GM12878 (cell line): Measurements from ENCODE around the gene UBE2F. TPM values are rescaled to one million over a fixed set of nuclear protein-coding genes. Genes with fewer than 3 reads are reported as not detected.

Experiments used
- ATAC-seq: fragments of 200-7000 bp; cut with Tn5 transposase; 3 replicates; pipeline ENCODE4 v1.9.1; 2020; ENCODE audit warnings: mild to moderate bottlenecking, moderate library complexity
- BruUV-seq: library from RNA; stranded (reverse); fragments of 400-500 nt; replicated peaks from 2 replicates; lab custom pipeline; 2021; lab: Mats Ljungman, UMichigan
- CTCF ChIA-PET: fragments of 300-600 bp; sonication (Branson Sonifier 250); formaldehyde crosslinking; extraction: SDS; loops from one replicate; lab custom pipeline; 2021; ENCODE audit warnings: inconsistent platforms; lab: Yijun Ruan, JAX
- POLR2A ChIA-PET: fragments of 350-600 bp; formaldehyde crosslinking; extraction: SDS; loops from one replicate; lab custom pipeline; 2021; ENCODE audit warnings: inconsistent platforms; lab: Charles Lee
- RAD21 ChIA-PET: fragments of 300-600 bp; sonication (Branson Sonifier 250); formaldehyde crosslinking; loops from one replicate; lab custom pipeline; 2023; ENCODE audit warnings: antibody characterized with exemption; ENCODE audit not compliant: unreplicated experiment; lab: Charles Lee
- SMC1A ChIA-PET: fragments of 300-600 bp; sonication (Branson Sonifier 250); formaldehyde crosslinking; loops from one replicate; lab custom pipeline; 2023; ENCODE audit not compliant: unreplicated experiment, uncharacterized antibody; lab: Charles Lee
- DNase-seq: peaks from one replicate; pipeline ENCODE4 v3.0.0-alpha.2; 2011; ENCODE audit warnings: low read depth, low spot score
- FAIRE-seq: peaks from 3 replicates; lab custom pipeline; 2011; peaks lifted over from hg19 to GRCh38; lab: Jason Lieb, UNC
- H2AFZ ChIP-seq: 2 replicates; pipeline ENCODE4 v1.6.0; 2011; ENCODE audit warnings: low read depth, low read length, control low read depth; ENCODE audit not compliant: control insufficient read depth
- H3K27ac ChIP-seq: 2 replicates; pipeline ENCODE4 v1.5.1; 2011; ENCODE audit warnings: control low read depth; ENCODE audit not compliant: control insufficient read depth, insufficient read depth
- H3K27me3 ChIP-seq, 2 experiments: replicated peaks in 1 of 2; 2 replicates each; pipeline versions ENCODE4 v1.6.0 to v1.6.1; 2011; ENCODE audit warnings: low read length in 1 of 2; ENCODE audit not compliant: control insufficient read depth in 2 of 2, insufficient read depth in 2 of 2
- H3K36me3 ChIP-seq, 2 experiments: 2 replicates each; pipeline ENCODE4 v1.5.1; 2011; ENCODE audit warnings: low read length in 1 of 2; ENCODE audit not compliant: control insufficient read depth in 2 of 2, insufficient read depth in 2 of 2
- H3K4me1 ChIP-seq: 2 replicates; pipeline ENCODE4 v1.6.1; 2011; ENCODE audit warnings: mild to moderate bottlenecking, low read length, moderate library complexity, mixed read lengths; ENCODE audit not compliant: control insufficient read depth, insufficient read depth
- H3K4me2 ChIP-seq: 2 replicates; pipeline ENCODE4 v1.6.0; 2011; ENCODE audit warnings: control low read depth; ENCODE audit not compliant: control insufficient read depth, insufficient read depth
- H3K4me3 ChIP-seq: fragments of 200-600 bp; sonication (generic); 2 replicates; pipeline ENCODE4 v1.5.1; 2016
- H3K79me2 ChIP-seq: 2 replicates; pipeline ENCODE4 v1.6.0; 2011; ENCODE audit warnings: low read length; ENCODE audit not compliant: control insufficient read depth, insufficient read depth
- H3K9ac ChIP-seq: 2 replicates; pipeline ENCODE4 v1.8.0; 2011; ENCODE audit warnings: low read length, control low read depth, mixed read lengths; ENCODE audit not compliant: control insufficient read depth, insufficient read depth
- H3K9me3 ChIP-seq: replicated peaks from 3 replicates; pipeline ENCODE4 v1.5.1; 2011; ENCODE audit warnings: mild to moderate bottlenecking, low read length; ENCODE audit not compliant: control insufficient read depth, insufficient read depth
- H4K20me1 ChIP-seq: 2 replicates; pipeline ENCODE4 v1.6.0; 2011; ENCODE audit not compliant: control insufficient read depth, insufficient read depth
- BCL11A ChIP-seq: IDR thresholded peaks from 2 replicates; pipeline ENCODE4 v1.6.1; 2011; ENCODE audit warnings: low read depth, low read length
- CHD4 ChIP-seq: fragments of 200-600 bp; sonication (generic); IDR thresholded peaks from 2 replicates; pipeline ENCODE4 v1.6.1; 2016; ENCODE audit warnings: mild to moderate bottlenecking
- GATAD2B ChIP-seq: fragments of 450-650 bp; conservative IDR thresholded peaks from 2 replicates; pipeline ENCODE4 v1.6.1; 2017; ENCODE audit warnings: low read depth, mild to moderate bottlenecking, moderate library complexity
- HDAC2 ChIP-seq: fragments of 200-600 bp; sonication (generic); IDR thresholded peaks from 2 replicates; pipeline ENCODE4 v1.6.1; 2017
- HDGF ChIP-seq: fragments of 450-650 bp; IDR thresholded peaks from 2 replicates; pipeline ENCODE4 v1.6.1; 2016; ENCODE audit warnings: antibody characterized with exemption
- IKZF1 ChIP-seq: fragments of 450-650 bp; conservative IDR thresholded peaks from 2 replicates; pipeline ENCODE4 v1.6.1; 2017; ENCODE audit warnings: antibody characterized with exemption, mild to moderate bottlenecking
- IKZF2 ChIP-seq, 2 experiments: fragments of 450-650 bp; IDR thresholded peaks; 2 replicates each; pipeline ENCODE4 v1.6.1; 2017; ENCODE audit warnings: mild to moderate bottlenecking in 2 of 2, moderate library complexity in 2 of 2
- NBN ChIP-seq: fragments of 450-650 bp; IDR thresholded peaks from 2 replicates; pipeline ENCODE4 v1.6.1; 2016
- SMARCA5 ChIP-seq: fragments of 450-650 bp; IDR thresholded peaks from 2 replicates; pipeline ENCODE4 v1.6.1; 2017; ENCODE audit warnings: mild to moderate bottlenecking
- SUPT20H ChIP-seq: IDR thresholded peaks from 2 replicates; pipeline ENCODE4 v1.6.1; 2011; ENCODE audit warnings: low read depth, mild to moderate bottlenecking, low read length, moderate library complexity, borderline replicate concordance; ENCODE audit not compliant: control insufficient read depth
- SUZ12 ChIP-seq: fragments of 200-600 bp; sonication (generic); IDR thresholded peaks from one replicate; pipeline ENCODE4 v1.6.1; 2018; ENCODE audit warnings: antibody characterized with exemption, mild to moderate bottlenecking; ENCODE audit not compliant: unreplicated experiment
- ZNF274 ChIP-seq: IDR thresholded peaks from one replicate; pipeline ENCODE4 v1.8.0; 2011; ENCODE audit not compliant: insufficient read length, insufficient read depth
- WGBS: methylation state at CpG from one replicate; pipeline ENCODE4 v1.1.6; 2016; ENCODE audit warnings: low lambda C conversion rate; ENCODE audit not compliant: insufficient replicate concordance, insufficient coverage; ENCODE audit errors: missing lambda C conversion rate; 5-methylcytosine and 5-hydroxymethylcytosine counted together
- in situ Hi-C: fragments of 300-500 bp; cut with MboI; formaldehyde crosslinking; loops from 9 replicates; pipeline ENCODE4 v1.14.3; 2018; ENCODE audit warnings: mixed read lengths
- intact Hi-C: fragments of 100-400 bp; cut with micrococcal nuclease; formaldehyde crosslinking; loops from one replicate; pipeline ENCODE4 v1.14.2; 2022; ENCODE audit not compliant: unreplicated experiment
- polyA plus RNA-seq, 11 experiments: library from polyadenylated mRNA; depleted of rRNA in 4 of 11; unstranded in 6 of 11; stranded (reverse) in 5 of 11; fragments of >200 nt; fragmentation: Nextera tagmentation in 4 of 11; fragmentation: Illumina TruSeq in 1 of 11; extraction: Ambion mirVana in 4 of 11; extraction: Trizol in 1 of 11; gene quantifications; 1 replicate in 1 of 11; 2 replicates in 10 of 11; pipeline versions ENCODE4 v1.2.1 to v1.2.3, GENCODE V29; 2011 to 2016; ENCODE audit warnings: inconsistent platforms in 2 of 11, missing spikeins in 2 of 11, low read depth in 1 of 11
- total RNA-seq, 4 experiments: library from RNA; depleted of rRNA in 3 of 4; stranded (reverse); fragments of >200 nt in 3 of 4; fragmentation: Illumina TruSeq in 1 of 4; extraction: Trizol in 1 of 4; gene quantifications; 2 replicates each; pipeline versions ENCODE4 v1.2.1 to v1.2.3, GENCODE V29; 2013 to 2021
- TF ChIP-seq, protein P1 (sequence below): fragments of 450-650 bp; conservative IDR thresholded peaks from 2 replicates; pipeline ENCODE4 v1.6.1; 2017; ENCODE audit warnings: mild to moderate bottlenecking, moderate library complexity

UBE2F gene
- total and polyA plus RNA-seq, 10 of the 15 experiments (the other 5 are each of a cell fraction or from before 2014, with no cell fraction given), result 12.3 to 64.4 (median 31.5) TPM

DNA sequence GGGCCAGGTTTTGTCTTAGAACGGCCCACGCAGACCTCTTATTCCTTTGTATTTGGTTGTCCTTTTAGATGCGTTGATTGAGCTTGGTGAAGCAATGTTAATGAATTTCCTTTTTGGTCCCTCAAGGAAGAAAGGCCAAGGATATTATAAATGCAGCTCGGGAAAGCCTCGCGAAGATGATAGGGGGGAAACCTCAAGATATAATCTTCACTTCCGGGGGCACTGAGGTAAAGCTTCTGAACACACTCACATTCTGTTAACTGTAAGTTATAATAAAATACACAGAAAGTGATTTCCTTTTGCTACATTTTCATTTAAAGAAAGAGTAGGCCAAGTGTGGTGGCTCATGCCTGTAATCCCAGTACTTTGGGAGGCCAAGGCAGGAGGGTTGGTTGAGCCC is 101.1 kb downstream of the UBE2F start:
- Histone ChIP-seq H3K4me3 (no peak overlapping the region), H3K9me3 (peaks cover 3% of the 10 kb centered on the region; the same call in 2 of the 3 replicates), H3K4me1 (peaks cover 10% of the 10 kb centered on the region), H2AFZ (no peak overlapping the region), H3K36me3 (peaks cover 9 to 25% of the 10 kb centered on the region in 2 experiments; a peak in 3 of 4 replicates), H4K20me1 (no peaks in the 10 kb centered on the region), H3K79me2 (peaks cover 7% of the 10 kb centered on the region), H3K4me2 (no peak overlapping the region), H3K9ac (no peak overlapping the region), H3K27me3 (no peaks in the 10 kb centered on the region), H3K27ac (no peak overlapping the region)
- POLR2A ChIA-PET, result interaction anchor here (1.6 kb wide), 1 partner anchor 10 kb away, joined by 6 read pairs; no protein-coding TSS in a partner anchor
- no TSS peak for BruUV-seq
- CTCF ChIA-PET, result interaction anchor here (0.6 to 1.2 kb wide), 2 partner anchors 17 to 99 kb away, joined by 3 to 5 read pairs; no protein-coding TSS in a partner anchor
- DNase-seq (no peak), FAIRE-seq (no peak), ATAC-seq (no peak)
- no peak for TF ChIP-seq HDGF
- TF ChIP-seq IKZF2 (IDR thresholded peaks at IDR 0.05), result no peak
- TF ChIP-seq ZNF274, result no peak
- no peak for TF ChIP-seq BCL11A
- RAD21 ChIA-PET, result interaction anchor here (0.7 kb wide), 1 partner anchor 10 kb away, joined by 3 read pairs; no protein-coding TSS in a partner anchor
- intact Hi-C loops, result loop anchor here (10.0 kb wide), 1 partner anchor 373 kb away; no protein-coding TSS in a partner anchor
- in situ Hi-C loops, result no loop called here
- SMC1A ChIA-PET, result interaction anchor here (0.7 to 2.3 kb wide), 3 partner anchors 13 to 136 kb away, joined by 3 to 8 read pairs (median 5); no protein-coding TSS in a partner anchor
- WGBS, result 96% methylated on average over 7 of the region's 7 CpGs

GRCh38 chr2:238069021-238069709 is 102.4 kb downstream of the UBE2F start:
- RAD21 ChIA-PET, result interaction anchor here (1.2 to 1.3 kb wide), 2 partner anchors 9 to 39 kb away, joined by 6 to 7 read pairs; partner anchors contain the start of gene SCLY
- intact Hi-C loops, result loop anchor here (10.0 kb wide), 1 partner anchor 374 kb away; no protein-coding TSS in a partner anchor
- no peak; the same call in 1 of the 2 replicates for TF ChIP-seq IKZF1
- no peak for TF ChIP-seq HDAC2
- peak; percentile 27; the same call in 1 of the 2 replicates for TF ChIP-seq GATAD2B
- no peak for TF ChIP-seq SUPT20H
- no peak for TF ChIP-seq CHD4
- TF ChIP-seq SUZ12, result no peak
- TF ChIP-seq NBN, result no peak
- TF ChIP-seq SMARCA5, result peak; percentile 82; the same call in 1 of the 2 replicates
- TF ChIP-seq, protein P1, sequence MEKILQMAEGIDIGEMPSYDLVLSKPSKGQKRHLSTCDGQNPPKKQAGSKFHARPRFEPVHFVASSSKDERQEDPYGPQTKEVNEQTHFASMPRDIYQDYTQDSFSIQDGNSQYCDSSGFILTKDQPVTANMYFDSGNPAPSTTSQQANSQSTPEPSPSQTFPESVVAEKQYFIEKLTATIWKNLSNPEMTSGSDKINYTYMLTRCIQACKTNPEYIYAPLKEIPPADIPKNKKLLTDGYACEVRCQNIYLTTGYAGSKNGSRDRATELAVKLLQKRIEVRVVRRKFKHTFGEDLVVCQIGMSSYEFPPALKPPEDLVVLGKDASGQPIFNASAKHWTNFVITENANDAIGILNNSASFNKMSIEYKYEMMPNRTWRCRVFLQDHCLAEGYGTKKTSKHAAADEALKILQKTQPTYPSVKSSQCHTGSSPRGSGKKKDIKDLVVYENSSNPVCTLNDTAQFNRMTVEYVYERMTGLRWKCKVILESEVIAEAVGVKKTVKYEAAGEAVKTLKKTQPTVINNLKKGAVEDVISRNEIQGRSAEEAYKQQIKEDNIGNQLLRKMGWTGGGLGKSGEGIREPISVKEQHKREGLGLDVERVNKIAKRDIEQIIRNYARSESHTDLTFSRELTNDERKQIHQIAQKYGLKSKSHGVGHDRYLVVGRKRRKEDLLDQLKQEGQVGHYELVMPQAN, result no peak

More at GRCh38 chr2:238069021-238069709, 102.4 kb downstream of the UBE2F start:
- ChIA-PET SMC1A (interaction anchor here (0.7 to 2.3 kb wide), 4 partner anchors 12 to 137 kb away, joined by 3 to 8 read pairs (median 4); no protein-coding TSS in a partner anchor), CTCF (interaction anchor here (0.6 to 1.2 kb wide), 2 partner anchors 101 to 1695 kb away, joined by 3 to 5 read pairs; no protein-coding TSS in a partner anchor), POLR2A (interaction anchor here (0.6 to 1.7 kb wide), 3 partner anchors 7 to 239 kb away, joined by 3 to 6 read pairs (median 3); no protein-coding TSS in a partner anchor)
- H3K4me2 ChIP-seq, result peak overlapping the region; percentile 34; the same call in 1 of the 2 replicates
- no peak overlapping the region for H3K4me3 ChIP-seq
- 78% methylated on average over 10 of the region's 10 CpGs for WGBS
- ATAC-seq (peak; percentile 59), DNase-seq (no peak), FAIRE-seq (no peak)
- H3K36me3 ChIP-seq, result peaks cover 9 to 26% of the 10 kb centered on the region in 2 experiments; a peak in 3 of 4 replicates
- no peak overlapping the region for H2AFZ ChIP-seq
- no peaks in the 10 kb centered on the region for H3K27me3 ChIP-seq
- H3K27ac ChIP-seq, result peak overlapping the region; percentile 27; the same call in 1 of the 2 replicates
- H3K4me1 ChIP-seq, result peaks cover 10% of the 10 kb centered on the region
- H4K20me1 ChIP-seq, result no peaks in the 10 kb centered on the region
- BruUV-seq, result TSS peak; percentile 8
- in situ Hi-C loops, result no loop called here
- peaks cover 2% of the 10 kb centered on the region for H3K79me2 ChIP-seq
- no peak overlapping the region for H3K9ac ChIP-seq
- H3K9me3 ChIP-seq, result peaks cover 3% of the 10 kb centered on the region; the same call in 2 of the 3 replicates
